ENCODE results near the gene ARFGEF2.
"Not testable (repeated sequence)": the region's sequence is repeated elsewhere in the genome, so short reads cannot be mapped to it uniquely, and the experiment has no call there.

The ARFGEF2 gene

DNA sequence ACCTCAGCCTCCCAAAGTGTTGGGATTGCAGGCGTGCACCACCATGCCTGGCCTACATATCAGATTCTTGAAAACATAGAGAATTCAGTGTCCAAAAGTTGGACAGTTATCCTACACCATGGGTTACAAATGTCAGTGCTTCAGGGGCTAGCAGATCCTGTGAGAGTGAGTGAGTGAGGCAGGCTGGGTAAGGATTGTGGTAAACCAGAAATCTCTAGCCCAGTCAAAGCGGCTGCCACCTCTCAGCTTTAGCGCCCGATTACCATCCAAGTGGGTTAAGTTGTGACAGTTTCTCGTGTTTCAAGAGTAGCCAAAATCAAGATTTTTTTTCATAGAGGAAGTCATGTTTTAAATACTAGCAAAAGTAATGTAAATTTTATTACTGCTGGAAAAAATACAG, 102.7 kb downstream of the ARFGEF2 start:
- H3K4me3 ChIP-seq (replicated peaks; ENCODE audit: low read depth, low read length), result no peak overlapping the region
- TF ChIP-seq, protein P1, sequence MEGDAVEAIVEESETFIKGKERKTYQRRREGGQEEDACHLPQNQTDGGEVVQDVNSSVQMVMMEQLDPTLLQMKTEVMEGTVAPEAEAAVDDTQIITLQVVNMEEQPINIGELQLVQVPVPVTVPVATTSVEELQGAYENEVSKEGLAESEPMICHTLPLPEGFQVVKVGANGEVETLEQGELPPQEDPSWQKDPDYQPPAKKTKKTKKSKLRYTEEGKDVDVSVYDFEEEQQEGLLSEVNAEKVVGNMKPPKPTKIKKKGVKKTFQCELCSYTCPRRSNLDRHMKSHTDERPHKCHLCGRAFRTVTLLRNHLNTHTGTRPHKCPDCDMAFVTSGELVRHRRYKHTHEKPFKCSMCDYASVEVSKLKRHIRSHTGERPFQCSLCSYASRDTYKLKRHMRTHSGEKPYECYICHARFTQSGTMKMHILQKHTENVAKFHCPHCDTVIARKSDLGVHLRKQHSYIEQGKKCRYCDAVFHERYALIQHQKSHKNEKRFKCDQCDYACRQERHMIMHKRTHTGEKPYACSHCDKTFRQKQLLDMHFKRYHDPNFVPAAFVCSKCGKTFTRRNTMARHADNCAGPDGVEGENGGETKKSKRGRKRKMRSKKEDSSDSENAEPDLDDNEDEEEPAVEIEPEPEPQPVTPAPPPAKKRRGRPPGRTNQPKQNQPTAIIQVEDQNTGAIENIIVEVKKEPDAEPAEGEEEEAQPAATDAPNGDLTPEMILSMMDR (IDR thresholded peaks at IDR 0.05; ENCODE audit: low read depth, low read length, missing control alignments), result no peak

DNA sequence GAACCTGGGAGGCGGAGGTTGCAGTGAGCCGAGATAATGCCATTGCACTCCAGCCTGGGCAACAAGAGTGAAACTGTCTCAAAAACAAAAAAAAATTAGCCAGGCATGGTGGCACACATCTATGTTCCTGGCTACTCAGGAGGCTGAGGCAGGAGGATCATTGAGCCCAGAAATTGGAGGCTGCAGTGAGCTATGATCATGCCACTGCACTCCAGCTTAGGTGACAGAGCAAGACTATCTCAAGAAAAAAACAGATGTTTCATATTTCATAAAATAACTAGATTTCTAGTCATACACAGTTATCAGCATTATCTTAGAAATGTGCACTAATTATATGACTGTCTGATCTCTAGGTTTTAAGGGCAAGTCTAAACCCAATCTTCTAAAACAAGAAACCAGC, 106.7 kb downstream of the ARFGEF2 start:
- not testable (repeated sequence) for H3K4me3 ChIP-seq (replicated peaks; ENCODE audit: low read depth, low read length)

More for the DNA sequence above, 102.7 kb downstream of the ARFGEF2 start:
- DNase-seq (ENCODE audit: extremely low read depth, low read depth), result no peak

DNA sequence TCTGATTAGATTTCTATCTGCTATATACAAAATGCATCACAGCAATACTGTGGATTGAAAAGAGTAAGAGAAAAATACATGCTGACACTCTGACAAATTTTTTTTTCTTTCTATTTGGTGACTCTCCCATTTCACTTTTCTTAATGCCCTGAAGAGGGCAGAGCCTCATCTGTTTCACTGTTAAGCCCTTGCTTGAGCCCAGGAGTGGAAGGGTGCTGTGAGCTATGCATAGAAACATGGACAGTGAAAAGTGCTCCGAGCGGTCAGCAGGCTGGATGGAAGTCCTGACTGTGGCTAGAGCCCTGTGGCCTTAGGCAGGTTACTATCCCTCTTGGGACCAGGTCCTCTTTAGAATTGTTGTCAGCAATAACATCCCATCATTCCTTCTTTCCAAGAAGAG, 107.2 kb downstream of the ARFGEF2 start:
- no peak overlapping the region for H3K4me3 ChIP-seq (replicated peaks; ENCODE audit: low read depth, low read length)
- TF ChIP-seq, protein P1 (IDR thresholded peaks at IDR 0.05; ENCODE audit: low read depth, low read length, missing control alignments), result peak; percentile 33
- DNase-seq (ENCODE audit: extremely low read depth, low read depth), result no peak

More for the DNA sequence above, 106.7 kb downstream of the ARFGEF2 start:
- DNase-seq (ENCODE audit: extremely low read depth, low read depth), result not testable (repeated sequence)

DNA sequence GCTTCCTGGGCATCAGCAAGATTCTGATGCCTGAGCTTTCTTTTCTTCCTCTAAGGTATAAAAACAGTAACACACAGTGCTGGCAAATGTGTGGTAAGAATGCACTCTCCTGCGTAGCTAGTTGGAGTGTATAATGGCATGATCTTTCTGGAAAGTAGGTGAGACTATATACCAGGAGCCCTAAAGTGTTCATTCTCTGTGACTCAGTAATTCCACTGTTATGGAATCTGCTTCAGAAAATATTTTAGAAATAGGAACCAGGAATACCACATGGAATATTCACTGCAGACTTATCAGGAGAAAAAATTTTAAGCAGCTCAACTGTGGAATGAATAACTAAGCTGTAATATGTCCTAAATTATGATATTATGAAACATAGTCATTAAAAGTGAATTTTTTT, 107.7 kb downstream of the ARFGEF2 start:
- H3K4me3 ChIP-seq (replicated peaks; ENCODE audit: low read depth, low read length), result no peak overlapping the region
- DNase-seq (ENCODE audit: extremely low read depth, low read depth), result no peak
- TF ChIP-seq, protein P1 (IDR thresholded peaks at IDR 0.05; ENCODE audit: low read depth, low read length, missing control alignments), result no peak

DNA sequence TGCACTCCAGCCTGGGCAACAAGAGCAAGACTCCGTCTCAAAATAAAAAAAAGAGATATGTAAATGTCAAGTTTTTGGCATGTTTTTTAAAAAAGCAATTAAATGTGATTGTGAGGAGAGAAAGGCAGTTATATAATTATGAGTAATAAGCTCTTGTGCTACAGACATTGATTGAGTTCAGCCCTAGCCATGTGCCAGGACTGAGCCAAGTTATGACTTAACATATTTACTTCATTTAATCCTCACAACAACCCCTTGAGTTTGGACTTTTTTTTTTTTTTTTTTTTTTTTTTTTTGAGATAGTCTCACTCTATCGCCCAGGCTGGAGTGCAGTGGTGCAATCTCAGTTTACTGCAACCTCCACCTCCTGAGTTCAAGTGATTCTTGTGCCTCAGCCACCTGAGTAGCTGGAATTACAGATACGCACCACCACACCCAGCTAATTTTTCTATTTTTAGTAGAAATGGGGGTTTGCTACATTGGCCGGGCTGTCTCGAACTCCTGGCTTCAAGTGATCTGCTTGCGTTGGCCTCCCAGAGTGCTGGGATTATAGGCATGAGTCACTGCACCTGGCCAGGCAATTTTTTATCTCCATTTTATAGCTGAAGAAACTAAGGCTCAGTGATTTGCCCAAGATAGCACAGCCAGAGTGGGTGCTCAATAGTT, 109.6 kb downstream of the ARFGEF2 start:
- TF ChIP-seq, protein P1 (IDR thresholded peaks at IDR 0.05; ENCODE audit: low read depth, low read length, missing control alignments), result no peak
- no peak for DNase-seq (ENCODE audit: extremely low read depth, low read depth)
- H3K4me3 ChIP-seq (replicated peaks; ENCODE audit: low read depth, low read length), result no peak overlapping the region

DNA sequence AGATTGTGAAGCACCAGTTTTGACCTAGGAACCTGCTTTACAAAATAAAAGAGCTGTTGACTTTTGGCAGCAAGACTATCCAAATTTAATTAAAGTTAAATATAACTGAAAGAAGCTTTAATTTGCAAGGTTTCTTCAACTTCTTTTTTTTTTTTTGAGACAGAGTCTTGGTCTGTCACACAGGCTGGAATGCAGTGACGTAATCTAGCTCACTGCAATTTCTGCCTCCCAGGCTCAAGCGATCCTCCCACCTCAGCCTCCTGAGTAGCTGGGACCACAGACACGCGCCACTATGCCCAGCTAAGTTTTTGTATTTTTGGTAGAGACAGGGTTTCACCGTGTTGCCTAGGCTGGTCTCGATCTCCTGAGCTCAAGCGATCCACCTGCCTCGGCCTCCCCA, 110.9 kb downstream of the ARFGEF2 start:
- TF ChIP-seq, protein P1 (IDR thresholded peaks at IDR 0.05; ENCODE audit: low read depth, low read length, missing control alignments), result no peak
- no peak overlapping the region for H3K4me3 ChIP-seq (replicated peaks; ENCODE audit: low read depth, low read length)

DNA sequence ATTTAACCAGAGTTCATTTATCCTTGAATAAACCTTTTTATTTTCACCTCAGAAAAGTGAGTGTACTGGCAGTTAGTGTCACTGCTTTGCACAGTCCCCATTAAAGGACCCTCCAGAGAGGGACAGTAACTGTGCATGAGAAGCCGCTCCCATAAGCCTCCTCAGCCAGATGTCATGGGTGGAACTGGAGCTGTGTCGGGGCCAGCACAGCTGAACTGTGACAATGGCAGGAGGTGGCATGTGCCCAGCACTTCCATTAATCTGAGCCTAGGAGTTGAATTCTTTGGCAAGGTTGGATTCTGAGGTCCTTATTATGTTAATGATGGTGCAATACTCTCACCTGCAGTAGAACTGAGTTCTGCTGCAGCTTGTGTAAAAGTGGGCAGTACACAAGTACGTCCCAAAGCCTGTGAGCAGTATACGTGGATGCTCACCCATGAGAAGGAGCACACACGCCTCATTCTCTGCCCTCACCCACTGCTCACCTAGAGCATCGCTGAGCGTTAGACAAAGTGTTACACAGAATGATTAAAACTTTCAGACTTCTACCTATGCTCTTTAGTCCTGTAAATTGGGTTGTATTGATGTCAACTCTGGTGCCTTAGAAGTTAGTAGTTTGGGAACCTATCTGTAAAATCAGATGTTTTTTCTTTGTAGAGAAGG, 112.7 kb downstream of the ARFGEF2 start:
- no peak for DNase-seq (ENCODE audit: extremely low read depth, low read depth)
- H3K4me3 ChIP-seq (replicated peaks; ENCODE audit: low read depth, low read length), result no peak overlapping the region
- TF ChIP-seq, protein P1 (IDR thresholded peaks at IDR 0.05; ENCODE audit: low read depth, low read length, missing control alignments), result no peak

More for the DNA sequence above, 110.9 kb downstream of the ARFGEF2 start:
- no peak for DNase-seq (ENCODE audit: extremely low read depth, low read depth)

Measured in HFF-Myc (cell line).